Measurements from ENCODE around the gene TMEM245.

DNA sequence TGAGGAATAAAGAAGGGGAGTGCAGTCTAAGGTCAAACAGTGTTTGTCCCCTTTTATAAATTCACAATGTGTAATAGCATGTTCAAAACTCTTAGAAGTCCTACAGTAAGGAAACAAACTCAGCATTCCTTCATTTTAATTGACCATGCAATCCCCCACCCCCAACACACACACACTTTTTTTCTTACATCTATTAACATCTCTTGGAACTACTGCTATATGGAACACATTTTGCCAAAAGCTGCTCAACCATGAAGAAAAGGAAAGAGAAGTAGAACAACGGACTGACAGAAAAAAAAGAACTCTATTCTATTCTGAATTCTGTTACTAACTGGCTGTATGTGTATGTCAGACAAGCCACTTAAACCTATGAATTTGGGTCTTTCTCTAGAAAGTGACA lies 103.6 kb downstream of the TMEM245 start:
- TF ChIP-seq ZNF302 (tag by site-specific recombination; IDR thresholded peaks at IDR 0.05; ENCODE audit: low read depth), result no peak
- TF ChIP-seq, protein P1, sequence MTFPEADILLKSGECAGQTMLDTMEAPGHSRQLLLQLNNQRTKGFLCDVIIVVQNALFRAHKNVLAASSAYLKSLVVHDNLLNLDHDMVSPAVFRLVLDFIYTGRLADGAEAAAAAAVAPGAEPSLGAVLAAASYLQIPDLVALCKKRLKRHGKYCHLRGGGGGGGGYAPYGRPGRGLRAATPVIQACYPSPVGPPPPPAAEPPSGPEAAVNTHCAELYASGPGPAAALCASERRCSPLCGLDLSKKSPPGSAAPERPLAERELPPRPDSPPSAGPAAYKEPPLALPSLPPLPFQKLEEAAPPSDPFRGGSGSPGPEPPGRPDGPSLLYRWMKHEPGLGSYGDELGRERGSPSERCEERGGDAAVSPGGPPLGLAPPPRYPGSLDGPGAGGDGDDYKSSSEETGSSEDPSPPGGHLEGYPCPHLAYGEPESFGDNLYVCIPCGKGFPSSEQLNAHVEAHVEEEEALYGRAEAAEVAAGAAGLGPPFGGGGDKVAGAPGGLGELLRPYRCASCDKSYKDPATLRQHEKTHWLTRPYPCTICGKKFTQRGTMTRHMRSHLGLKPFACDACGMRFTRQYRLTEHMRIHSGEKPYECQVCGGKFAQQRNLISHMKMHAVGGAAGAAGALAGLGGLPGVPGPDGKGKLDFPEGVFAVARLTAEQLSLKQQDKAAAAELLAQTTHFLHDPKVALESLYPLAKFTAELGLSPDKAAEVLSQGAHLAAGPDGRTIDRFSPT (tag by site-specific recombination; IDR thresholded peaks at IDR 0.05), result no peak
